Measurements from ENCODE around the gene PTBP2.
"Not testable (repeated sequence)": the region's sequence is repeated elsewhere in the genome, so short reads cannot be mapped to it uniquely, and the experiment has no call there.

DNA sequence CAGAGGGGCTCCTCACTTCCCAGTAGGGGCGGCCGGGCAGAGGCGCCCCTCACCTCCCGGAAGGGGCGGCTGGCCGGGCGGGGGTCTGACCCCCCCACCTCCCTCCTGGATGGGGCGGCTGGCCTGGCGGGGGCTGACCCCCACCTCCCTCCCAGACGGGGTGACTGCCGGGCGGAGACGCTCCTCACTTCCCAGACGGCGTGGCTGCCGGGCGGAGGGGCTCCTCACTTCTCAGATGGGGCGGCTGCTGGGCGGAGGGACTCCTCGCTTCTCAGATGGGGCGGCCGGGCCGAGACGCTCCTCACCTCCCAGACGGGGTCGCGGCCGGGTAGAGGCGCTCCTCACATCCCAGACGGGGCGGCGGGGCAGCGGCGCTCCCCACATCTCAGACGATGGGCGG lies 41.0 kb downstream of the PTBP2 start:
- TF ChIP-seq, protein P1, sequence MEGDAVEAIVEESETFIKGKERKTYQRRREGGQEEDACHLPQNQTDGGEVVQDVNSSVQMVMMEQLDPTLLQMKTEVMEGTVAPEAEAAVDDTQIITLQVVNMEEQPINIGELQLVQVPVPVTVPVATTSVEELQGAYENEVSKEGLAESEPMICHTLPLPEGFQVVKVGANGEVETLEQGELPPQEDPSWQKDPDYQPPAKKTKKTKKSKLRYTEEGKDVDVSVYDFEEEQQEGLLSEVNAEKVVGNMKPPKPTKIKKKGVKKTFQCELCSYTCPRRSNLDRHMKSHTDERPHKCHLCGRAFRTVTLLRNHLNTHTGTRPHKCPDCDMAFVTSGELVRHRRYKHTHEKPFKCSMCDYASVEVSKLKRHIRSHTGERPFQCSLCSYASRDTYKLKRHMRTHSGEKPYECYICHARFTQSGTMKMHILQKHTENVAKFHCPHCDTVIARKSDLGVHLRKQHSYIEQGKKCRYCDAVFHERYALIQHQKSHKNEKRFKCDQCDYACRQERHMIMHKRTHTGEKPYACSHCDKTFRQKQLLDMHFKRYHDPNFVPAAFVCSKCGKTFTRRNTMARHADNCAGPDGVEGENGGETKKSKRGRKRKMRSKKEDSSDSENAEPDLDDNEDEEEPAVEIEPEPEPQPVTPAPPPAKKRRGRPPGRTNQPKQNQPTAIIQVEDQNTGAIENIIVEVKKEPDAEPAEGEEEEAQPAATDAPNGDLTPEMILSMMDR (IDR thresholded peaks at IDR 0.05) = not testable (repeated sequence)
- TF ChIP-seq EZH2 (IDR thresholded peaks at IDR 0.05; ENCODE audit: borderline replicate concordance, insufficient read depth, low read depth, low read length, poor library complexity, severe bottlenecking) = not testable (repeated sequence)

Data from B cell (primary cell).